ENCODE measurements around the gene OR5M11.
"Not testable (repeated sequence)": the region's sequence is repeated elsewhere in the genome, so short reads cannot be mapped to it uniquely, and the experiment has no call there.

Gene OR5M11

DNA sequence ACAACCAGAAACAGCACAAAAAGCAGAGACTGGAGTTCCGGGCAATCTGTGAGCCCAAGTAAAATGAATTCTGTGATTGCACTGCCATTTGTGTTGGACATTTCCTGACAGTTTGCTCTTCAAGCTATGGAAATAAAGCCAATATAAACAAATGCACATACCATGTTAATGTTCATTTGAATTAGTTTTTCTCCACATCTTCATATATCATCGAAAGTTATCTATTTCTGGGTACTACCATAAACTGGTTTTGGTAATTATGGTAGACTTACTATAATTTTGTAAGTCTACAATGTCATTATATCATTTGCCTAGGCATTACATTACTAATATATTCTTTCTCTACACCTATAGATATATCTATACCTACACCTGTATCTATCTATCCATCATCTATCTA lies at the start of gene OR5M11:
Gene OR5M11 (minus strand): TSS at position 101 of the 400 bp plus-strand sequence. CDS start 0 bp downstream, at position 101.
- DNase-seq (ENCODE audit: low read depth) = no peak

DNA sequence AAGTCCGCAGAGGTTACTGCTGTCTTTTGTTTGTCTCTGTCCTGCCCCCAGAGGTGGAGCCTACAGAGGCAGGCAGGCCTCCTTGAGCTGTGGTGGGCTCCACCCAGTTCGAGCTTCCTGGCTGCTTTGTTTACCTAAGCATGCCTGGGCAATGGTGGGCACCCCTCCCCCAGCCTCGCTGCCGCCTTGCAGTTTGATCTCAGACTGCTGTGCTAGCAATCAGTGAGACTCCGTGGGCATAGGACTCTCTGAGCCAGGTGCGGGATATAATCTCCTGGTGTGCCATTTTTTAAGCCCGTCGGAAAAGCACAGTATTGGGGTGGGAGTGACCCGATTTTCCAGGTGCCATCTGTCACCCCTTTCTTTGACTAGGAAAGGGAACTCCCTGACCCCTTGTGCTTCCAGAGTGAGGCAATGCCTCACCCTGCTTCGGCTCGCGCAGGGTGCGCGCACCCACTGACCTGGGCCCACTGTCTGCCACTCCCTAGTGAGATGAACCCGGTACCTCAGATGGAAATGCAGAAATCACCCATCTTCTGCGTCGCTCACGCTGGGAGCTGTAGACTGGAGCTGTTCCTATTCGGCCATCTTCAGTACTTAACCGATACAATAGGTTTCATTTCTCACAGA lies 49.1 kb upstream of the OR5M11 start:
- not testable (repeated sequence) for DNase-seq (ENCODE audit: low read depth)

DNA sequence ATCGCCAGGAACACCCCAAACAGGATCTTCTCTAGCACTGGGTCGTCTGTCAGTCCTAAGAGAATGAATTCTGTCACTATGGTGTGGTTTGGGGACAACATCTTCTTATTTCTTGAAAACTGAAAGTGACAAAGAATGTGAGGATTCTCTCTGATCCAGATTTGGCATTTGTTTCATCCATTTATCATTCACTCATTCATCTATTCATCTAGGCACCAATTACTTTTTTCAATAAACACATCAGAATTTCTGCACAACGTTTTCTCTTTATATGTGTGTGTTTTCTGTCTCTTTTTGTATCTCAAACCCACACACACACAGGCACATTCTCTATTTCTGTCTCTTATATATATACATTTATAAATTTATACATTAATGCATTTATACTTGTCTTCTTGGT lies 34.6 kb upstream of the OR5M11 start, which contains the start of gene OR5M10:
Gene OR5M10 (minus strand): TSS at position 101 of the 400 bp plus-strand sequence. CDS start 0 bp downstream, at position 101.
- DNase-seq (ENCODE audit: low read depth) = no peak

DNA sequence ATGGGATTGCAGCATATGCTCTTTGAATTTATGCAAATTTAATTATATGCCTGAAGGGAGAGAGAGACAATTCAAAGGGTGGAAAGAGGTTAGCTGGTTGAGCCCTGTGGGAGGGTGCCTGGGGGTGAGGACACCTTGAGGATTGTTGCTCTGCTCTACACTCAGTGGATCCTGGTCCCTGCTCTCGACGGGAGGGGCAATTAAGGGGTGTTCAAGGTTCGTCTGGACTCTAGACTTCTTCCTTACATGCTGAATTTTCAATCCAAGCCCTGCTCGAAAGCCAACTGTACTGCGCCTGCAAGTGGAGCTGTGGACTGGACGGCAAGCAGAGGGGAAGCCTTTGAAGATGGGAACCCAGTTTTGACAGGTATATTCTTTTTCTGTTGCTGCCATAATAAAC lies 15.5 kb upstream of the OR5M11 start:
- no peak for DNase-seq (ENCODE audit: low read depth)

DNA sequence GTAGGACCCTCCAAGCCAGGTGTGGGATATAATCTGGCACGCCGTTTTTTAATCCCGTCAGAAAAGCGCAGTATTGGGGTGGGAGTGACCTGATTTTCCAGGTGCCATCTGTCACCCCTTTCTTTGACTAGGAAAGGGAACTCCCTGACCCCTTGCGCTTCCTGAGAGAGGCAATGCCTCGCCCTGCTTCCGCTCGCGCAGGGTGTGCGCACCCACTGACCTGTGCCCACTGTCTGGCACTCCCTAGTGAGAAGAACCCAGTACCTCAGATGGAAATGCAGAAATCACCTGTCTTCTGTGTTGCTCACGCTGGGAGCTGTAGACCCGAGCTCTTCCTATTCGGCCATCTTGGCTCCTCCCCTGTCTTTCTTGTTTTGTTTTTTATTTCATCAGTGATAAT lies 11.6 kb upstream of the OR5M11 start:
- DNase-seq (ENCODE audit: low read depth) = not testable (repeated sequence)

DNA sequence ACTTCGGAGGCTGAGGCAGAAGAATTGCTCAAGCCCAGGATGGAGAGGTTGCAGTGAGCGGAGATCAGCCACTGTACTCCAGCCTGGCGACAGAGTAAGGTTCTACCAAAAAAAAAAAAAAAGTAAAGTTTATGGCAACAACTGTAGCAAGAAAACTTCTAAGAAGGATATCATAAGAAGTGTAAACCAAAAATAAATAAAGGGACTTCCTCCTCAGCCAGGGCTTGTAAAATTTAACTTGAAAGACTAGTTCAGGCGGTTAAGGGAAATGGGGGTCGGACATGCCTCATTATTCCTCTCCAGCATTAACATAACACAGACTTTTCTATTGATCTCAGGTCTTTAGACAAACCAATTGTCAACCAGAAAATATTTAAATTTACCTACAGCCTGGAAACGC lies 2.5 kb upstream of the OR5M11 start:
- no peak for DNase-seq (ENCODE audit: low read depth)

DNA sequence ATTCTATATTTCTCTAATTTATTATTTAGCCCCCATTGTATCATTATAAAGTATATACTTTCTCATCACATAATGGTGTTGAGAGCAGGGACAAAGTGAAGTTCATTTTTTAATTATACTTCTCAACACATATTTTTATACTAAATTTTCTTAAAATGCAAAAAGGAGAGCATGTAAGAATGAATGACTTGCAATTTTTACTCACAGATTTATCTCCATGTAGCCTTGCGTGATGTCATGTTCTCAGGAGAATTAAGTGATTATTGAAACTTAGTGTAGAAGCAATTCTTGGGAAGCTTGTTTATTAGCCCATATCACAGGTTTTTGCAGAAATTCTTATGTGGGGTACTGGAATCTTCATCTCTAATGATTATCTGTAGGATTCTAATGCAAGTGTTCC lies 682 bp upstream of the OR5M11 start:
- no peak for DNase-seq (ENCODE audit: low read depth)

DNA sequence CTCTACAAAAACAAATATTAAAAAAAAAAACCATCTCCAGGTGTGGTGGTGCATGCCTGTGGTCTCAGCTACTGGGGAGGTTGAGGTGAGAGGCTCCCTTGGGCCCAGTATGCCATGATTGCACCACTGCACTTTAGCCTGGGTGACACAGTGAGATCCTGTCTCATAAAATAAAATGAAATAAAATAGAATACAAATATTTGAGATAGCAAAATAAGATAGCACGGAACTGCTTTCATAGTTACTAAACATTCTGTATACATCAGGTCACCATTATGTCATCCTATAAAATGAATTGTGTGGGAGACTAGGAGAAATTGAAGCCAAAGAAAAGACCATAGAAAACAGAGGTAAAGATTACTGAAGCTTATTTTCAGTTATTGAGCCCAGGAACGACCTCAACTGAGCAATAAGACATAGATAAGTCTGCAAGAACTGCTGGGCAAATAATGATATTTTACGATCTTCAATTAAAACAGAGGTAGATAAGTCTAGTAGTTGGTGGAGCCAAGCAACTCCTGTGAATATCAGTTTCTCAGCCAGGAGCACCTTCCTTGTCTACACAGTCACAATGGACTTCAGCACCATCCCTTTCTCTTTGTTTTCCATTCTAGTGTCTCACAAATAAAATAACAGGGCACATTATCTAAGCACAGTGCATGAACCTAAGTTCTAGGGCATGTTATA lies 9.9 kb downstream of the OR5M11 start:
- no peak for DNase-seq (ENCODE audit: low read depth)

DNA sequence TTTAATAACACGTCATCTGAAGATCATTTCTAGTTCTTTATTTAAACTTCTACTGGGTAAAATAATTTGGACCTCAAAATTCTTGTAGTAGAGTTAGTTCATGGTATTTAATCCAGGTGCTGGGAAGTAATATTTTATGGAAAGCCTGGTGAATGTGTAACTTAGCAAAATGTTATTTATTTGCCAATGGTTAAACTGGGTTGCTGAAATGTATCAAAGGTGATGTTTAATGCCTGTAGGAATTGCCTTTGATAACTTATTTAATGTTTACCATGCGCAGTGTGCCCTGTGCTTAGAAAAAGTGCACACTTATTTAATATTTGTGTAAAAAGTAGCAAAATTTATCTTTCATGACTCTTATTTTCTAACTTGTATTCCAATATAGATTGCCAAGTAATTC lies 11.2 kb downstream of the OR5M11 start:
- no peak for DNase-seq (ENCODE audit: low read depth)

DNA sequence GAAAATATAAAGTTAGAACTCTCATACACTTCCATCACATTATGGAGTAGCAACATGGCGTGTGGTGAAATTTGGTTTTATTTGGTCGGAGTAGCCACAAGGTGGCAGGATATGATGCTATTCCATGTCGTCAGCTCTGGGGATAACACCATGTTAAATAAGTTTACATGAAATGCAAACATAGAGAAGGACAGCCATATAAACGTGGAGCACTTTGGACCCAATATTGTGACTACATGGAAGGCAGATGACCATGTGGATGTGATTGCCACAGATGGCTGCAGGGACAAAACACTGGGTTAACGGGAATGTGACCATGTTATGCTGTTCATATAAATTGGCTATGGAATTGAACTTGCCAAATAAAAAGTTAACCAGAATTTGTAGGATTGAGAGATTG lies 21.0 kb downstream of the OR5M11 start:
- no peak for DNase-seq (ENCODE audit: low read depth)

DNA sequence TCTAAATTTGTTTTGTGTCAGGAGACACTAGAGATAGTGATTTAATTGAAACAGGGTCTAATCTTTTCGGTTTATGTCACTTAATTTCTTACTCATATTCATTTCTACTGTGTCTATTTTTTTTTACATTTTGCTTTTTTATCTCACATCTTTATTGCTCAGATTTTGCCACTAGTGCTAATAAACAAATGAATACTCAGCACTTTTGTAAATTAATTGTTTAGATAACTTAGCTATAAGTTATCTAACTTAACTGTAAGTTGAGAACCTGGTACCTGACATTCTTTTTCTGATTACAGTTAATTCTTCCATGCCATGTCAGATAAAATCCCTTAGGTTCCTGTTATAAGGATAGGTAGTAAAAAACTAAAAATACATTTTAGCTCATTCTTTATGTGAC lies 29.8 kb downstream of the OR5M11 start:
- no peak for DNase-seq (ENCODE audit: low read depth)

DNA sequence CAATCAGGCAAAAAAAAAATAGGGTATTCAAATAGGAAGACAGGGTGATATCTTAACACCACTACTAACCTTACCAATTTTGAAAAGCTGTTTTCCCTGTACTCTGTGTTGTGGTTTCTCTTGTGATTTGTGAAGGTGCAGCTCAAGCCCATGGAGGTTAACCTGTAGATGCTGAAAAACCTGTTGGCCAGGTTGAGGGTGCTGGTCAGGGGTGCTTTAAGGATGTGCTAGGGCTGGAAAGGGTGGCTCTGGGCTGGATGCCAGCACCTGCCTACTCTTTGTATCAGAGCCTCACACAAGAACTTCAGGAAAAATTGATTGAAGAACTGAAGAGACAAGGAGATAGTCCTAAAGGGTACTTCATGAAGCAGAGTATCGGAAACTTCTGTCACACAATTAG lies 33.6 kb downstream of the OR5M11 start:
- DNase-seq (ENCODE audit: low read depth) = no peak

DNA sequence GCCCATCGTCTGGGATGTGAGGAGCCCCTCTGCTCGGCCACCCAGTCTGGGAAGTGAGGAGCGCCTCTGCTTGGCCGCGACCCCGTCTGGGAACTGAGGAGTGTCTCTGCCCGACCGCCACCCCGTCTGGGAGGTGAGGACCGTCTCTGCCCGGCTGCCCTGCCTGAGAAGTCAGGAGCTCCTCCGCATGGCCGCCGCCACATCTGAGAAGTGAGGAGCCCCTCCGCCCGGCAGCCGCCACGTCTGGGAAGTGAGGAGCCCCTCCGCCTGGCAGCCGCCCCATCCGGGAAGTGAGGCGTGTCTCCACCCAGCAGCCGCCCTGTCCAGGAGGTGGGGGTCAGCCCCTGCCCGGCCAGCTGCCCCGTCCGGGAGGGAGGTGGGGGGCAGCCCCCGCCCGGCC lies 46.0 kb downstream of the OR5M11 start:
- DNase-seq (ENCODE audit: low read depth) = no peak

DNA sequence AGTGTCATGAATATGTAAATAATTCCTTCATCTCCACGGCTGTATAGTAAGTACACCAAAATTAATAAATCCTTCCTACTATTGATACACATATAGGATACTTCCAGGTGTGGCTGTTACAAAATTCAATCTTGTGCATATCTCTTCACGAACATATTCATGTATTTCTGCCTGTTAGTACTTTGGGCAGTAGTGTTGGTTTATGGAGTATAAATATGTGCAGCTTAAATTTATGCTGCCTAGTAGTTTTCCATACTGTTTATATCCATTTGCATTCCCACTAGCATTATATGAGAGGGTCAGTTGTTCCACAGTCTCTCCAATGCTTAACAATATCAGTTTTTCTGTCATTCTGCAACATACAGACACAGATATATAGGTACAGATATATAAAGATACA lies 47.9 kb downstream of the OR5M11 start:
- DNase-seq (ENCODE audit: low read depth) = no peak
